Stimulated activated CD8-positive, alpha-beta memory T cell treated with anti-CD3 and anti-CD28 coated beads, Interleukin-15, amount 100 ng/mL, for 24 hours (primary cell): ENCODE data around the gene PPP1R1C.
"Not testable (repeated sequence)": the region's sequence is repeated elsewhere in the genome, so short reads cannot be mapped to it uniquely, and the experiment has no call there.

Source experiments
- DNase-seq: peaks from one replicate; pipeline ENCODE4 v3.0.0-alpha.2; 2020; ENCODE audit warnings: low read depth

Gene PPP1R1C

GRCh38 chr2:182015334-182016109 is 29.9 kb downstream of the PPP1R1C start:
- no peak for DNase-seq

DNA sequence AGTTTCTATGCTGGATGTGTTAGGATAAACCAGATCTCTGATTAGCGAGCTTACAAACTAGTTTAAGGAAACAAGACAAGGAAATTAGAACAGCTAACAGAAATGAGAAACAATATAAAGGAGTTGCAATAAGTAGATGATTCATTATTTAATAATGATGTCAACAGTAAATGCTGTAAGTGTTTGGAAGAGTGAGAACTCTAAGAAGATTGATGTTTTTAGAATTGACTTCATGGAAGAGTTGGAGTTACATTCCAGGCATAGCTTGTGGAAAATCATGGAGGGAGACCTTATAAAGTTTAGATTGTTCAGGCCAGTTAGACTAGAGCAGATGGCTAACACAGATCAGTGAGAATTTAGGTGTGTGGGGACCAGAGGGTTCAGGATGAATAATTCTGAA is 32.6 kb downstream of the PPP1R1C start:
- DNase-seq: no peak

- no peak for DNase-seq
Measured at GRCh38 chr2:182019731-182020130, 34.1 kb downstream of the PPP1R1C start.

DNA sequence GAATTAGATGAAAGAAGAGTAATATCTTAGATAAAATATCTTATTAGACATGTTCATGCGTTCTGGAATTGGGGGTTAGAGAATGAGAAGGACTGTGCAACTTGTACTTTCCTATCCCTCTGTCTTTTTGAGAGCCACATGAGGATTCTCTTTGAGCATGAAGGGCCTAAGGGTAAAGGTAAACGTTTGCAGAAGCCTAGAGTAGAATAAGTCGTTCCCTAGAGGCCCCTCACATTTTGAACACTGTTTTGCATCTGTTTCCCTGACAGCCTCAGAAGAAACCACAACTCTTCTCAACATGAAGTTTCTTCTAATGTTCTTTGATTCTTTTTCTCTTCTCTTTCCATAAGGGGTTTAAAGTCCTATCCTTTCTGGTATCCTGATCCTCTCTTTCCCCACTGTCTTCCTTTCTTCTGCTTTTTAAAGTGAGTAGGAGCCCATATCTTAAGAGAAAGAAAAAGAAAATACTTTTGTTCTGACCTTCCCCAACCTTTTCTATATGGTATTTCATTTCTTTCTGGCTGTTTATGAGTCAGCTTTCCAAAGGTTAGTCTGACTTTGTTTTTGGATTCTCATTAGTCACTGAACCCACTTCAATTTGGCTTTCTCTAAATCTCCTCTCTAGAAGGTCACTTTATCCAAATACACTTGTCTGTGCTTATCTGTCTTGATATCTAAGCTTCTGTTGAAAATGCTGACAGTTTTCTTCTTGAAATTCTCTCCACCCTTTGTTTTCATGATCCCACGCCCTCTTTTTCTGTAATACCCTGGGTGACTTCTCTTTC is 34.8 kb downstream of the PPP1R1C start:
- no peak for DNase-seq

- DNase-seq: no peak
Measured at GRCh38 chr2:182023235-182023634, 37.6 kb downstream of the PPP1R1C start.

DNA sequence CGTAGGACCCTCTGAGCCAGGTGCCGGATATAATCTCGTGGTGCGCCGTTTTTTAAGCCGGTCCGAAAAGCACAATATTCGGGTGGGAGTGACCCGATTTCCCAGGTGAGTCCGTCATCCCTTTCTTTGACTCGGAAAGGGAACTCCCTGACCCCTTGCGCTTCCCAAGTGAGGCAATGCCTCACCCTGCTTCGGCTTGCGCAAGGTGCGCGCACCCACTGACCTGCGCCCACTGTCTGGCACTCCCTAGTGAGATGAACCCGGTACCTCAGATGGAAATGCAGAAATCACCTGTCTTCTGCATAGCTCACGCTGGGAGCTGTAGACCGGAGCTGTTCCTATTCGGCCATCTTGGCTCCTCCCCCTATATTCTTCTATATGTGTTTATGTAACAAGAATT is 45.2 kb downstream of the PPP1R1C start:
- not testable (repeated sequence) for DNase-seq

DNA sequence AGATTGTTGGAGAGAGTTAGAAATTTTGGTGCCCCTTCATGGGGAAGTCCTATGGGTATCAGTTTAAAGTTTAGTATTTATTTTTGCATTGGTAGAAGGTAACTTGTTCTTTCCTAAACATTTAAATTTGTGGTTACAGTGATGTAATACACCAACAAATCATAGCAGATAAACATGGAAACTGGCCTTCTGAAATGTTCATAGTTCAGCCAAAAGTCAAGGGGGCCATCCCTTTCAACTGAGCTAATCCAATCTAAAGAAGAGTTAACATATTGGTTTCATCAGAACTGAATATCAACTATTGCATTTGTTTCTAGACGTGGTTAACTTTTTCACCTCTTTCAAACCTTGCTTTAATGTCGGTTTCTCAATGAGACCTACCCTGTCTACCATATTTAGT is 46.3 kb downstream of the PPP1R1C start:
- DNase-seq: no peak

DNA sequence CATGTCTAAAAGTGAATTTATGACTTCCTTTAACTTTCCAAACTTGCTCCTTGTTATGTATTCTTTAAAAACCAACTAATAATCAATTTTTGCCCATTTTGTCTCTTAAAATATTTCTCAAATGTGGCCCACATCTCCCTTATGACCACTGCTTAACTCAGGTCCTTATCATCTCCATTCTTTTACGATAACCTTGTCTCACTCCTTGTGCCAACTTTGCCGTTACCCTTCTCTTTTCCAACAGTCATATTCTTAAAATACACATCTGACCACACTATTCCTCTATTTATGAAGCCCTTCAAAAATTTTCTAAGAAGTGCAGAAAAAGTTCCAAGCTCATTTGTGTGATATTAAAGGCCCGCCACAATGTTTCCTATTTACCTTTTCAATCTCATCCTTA is 47.8 kb downstream of the PPP1R1C start:
- DNase-seq: no peak

DNA sequence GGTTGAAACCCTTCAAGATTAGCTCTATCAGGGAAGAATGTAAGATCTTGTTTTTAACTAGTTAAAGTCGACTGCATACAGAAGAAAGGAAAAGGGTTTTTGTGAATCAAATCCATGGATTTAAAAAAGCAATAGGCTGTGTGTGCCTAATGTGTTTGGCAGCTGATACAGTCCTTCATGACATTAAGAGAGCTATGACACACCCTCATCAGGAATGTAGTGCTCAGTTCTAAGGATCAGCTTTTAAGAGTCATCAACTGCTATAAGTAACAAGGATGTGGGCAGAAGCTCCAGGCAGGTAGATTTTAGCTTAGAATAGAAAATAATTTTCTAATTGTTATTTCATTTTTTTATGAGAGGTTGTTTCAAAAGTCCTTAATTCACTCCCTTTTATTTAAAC is 52.9 kb downstream of the PPP1R1C start:
- no peak for DNase-seq

- DNase-seq: no peak
Measured at GRCh38 chr2:182043021-182043420, 57.4 kb downstream of the PPP1R1C start.

GRCh38 chr2:182043861-182044260 is 58.2 kb downstream of the PPP1R1C start:
- no peak for DNase-seq

GRCh38 chr2:182047544-182047943 is 61.9 kb downstream of the PPP1R1C start:
- no peak for DNase-seq

DNA sequence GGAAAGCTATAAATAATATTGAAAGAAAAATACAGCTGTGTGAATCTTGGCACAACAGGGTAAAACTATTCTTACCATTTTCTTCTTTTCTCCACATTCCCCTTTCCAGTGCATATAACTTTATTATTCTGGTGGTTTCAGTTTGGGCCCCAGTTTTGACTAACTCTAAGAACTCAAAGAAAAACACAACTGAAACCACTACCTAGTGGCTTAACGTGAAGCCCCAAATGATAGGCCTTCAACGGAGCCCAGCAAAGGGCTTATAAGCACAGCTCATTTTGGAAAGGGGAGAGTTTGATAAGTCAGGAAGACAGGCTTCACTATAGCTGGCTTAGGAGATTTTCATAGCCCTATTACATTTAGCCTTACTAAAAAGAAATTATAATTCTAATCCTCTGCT is 62.4 kb downstream of the PPP1R1C start:
- no peak for DNase-seq

GRCh38 chr2:182048621-182049020 is 63.0 kb downstream of the PPP1R1C start:
- DNase-seq: no peak

- no peak for DNase-seq
Measured at GRCh38 chr2:182049372-182050148, 63.9 kb downstream of the PPP1R1C start.

DNA sequence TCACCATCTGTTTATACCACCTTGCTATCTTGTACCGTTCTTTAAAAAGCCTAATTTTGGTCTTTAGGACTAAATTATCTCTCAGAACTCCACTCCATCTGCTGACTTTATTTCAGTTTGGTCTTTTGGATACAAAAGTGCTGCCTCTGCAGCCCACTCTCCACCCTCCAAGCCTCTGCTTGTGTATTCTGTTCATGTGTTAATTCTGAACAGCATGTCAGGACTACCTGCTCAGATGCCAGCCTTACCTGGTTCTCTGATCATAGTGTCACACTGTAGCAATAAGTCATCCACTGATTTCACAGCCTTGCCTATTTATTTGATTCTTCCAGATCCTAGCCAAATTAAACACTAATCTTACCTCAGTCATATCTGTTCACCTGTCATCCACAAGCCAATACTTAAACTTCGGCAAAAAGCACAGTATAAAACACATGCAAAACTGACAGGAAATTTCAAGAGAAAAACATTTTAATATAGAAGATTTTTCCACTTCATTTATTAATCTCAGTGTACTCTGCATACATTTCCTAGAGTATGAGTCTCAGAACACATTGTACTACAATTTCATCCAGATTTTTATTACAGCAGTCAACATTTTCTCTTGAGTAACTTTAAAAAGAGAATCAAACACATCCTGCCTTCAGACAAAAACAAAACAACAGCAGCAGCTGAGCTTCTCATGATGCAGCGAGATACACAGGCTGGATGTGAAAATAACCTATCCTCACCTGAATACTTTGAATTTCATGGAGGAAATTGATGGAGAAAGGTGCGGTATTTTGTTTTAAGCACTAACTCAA is 64.9 kb downstream of the PPP1R1C start:
- no peak for DNase-seq

DNA sequence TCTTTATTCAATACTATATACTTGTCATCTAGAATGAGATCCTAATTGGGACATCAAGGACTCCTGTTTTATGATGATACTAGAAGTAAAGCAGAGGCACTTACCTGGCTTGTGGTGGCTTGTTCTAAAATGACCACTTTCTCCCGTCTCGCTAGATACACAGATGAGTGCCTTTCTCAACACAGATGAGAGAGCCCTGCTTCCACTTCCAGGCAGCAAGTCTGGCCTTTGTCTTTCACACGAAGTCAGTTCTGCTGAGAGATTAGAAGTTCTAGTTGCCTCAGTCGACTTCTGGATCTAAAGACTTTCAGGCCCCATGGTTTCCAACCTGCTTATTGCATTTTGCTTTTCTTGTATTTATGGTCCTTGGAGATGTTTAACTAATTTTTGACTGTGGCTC is 70.3 kb downstream of the PPP1R1C start:
- no peak for DNase-seq

- DNase-seq: no peak
Measured at GRCh38 chr2:182057002-182057401, 71.3 kb downstream of the PPP1R1C start.

DNA sequence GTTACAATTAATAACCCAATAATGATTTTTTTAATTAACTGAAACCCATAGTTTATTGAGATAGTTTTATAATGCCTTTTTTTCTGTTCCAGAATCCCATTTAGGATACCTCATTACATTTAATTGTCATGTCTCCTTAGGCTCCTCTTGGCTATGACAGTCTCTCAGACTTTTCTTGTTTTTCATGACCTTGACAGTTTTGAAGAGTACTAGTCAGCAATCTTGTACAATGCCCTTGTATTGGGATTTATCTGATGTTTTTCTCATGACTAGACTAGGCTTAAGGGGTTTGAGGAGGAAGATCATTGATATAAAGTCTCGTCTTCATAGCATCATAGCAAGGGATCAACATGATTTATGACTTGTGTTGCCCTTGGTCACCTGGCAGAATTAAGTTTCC is 72.4 kb downstream of the PPP1R1C start:
- DNase-seq: no peak

- DNase-seq: no peak
Measured at GRCh38 chr2:182061739-182062138, 76.1 kb downstream of the PPP1R1C start.

GRCh38 chr2:182062329-182062972 is 76.8 kb downstream of the PPP1R1C start:
- no peak for DNase-seq
